HG03045 (cell line): Measurements from ENCODE around the gene FBLN2.
"Not testable (repeated sequence)": the region's sequence is repeated elsewhere in the genome, so short reads cannot be mapped to it uniquely, and the experiment has no call there.

Experiments
- ATAC-seq: cut with Tn5 transposase; IDR thresholded peaks from one replicate; pipeline ENCODE4 v1.9.1; 2021; ENCODE audit warnings: mild to moderate bottlenecking, moderate library complexity; ENCODE audit not compliant: unreplicated experiment

Gene FBLN2

DNA sequence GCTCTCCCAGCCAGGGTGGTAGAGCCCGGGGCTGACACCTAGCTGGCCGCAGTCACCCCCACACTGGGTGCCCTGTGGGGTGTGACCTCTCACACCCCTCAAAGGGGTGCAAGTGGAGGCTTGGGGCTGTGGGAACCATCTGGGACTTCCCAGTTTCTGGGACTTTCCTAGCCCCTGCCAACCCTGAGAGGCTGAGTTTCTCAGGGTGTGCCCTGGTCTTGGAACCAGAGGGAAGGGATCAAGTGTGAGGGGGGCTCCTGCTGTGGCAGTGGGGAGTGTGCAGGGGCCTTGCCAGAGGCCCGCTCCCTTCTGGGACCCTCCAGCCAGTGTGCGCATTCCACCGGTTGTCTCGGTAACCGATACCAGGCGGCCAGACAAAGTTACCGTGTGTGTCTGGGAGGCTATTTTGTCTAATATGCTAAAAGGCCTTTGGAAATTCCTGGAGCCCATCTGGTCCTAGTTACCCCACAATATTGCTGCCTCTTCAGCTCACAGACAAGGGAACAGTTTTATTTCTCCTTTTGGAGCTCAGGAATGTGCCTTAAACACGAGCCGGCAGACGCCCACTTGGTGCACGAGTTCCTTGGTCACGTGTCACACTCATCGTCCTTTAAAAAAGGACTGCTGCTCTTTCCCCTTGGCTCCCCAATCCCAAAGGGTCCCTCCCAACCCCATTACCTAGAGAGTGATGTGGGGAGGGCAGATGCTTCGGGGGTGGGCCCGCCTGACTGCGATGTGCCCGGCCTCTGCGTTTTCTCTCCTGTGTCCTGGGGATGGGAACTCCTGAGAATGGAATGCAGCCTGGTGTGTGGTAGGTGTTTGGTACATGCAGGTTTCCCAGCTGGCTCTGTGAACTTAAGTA, 35.6 kb upstream of the FBLN2 start:
- ATAC-seq, result no peak

- no peak for ATAC-seq
These were observed 34.9 kb upstream of the FBLN2 start for GRCh38 chr3:13513913-13514517.

DNA sequence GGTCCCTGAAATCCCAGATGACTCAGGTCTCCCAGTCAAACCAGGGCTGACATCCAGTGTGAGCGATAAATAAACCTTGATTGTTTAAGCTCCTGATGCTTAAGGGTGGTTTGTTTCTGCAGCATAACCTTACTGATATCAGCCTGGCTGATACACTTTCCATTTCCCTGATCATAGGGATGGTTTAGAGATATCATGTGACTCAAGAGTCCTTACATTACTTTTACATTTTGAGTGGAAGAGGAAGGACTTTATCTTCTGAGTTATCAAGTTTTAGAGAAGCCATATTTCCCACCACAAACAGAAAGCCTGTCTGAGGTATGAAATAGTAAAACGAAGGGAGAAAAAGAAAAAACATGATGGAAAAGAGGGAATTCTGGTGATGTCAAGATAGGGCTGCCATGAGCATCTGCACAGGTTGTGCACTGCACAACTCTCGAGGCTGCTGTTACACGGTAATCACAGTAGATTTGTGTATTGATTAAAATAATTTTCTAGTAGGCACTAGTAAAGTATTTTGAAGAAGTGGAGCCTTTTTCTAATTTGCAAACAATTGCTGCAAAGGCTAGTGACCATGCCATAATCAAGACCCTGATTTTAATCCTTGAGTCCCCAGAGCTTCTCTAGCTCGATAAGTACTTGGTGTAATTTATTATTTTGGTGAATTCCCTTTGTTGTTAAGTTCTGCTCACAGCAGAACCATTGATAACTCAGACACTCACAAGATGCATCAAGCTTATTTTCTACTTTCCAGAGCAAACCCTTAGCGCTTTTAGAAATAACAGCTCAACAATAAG, 34.1 kb upstream of the FBLN2 start:
- ATAC-seq, result no peak

DNA sequence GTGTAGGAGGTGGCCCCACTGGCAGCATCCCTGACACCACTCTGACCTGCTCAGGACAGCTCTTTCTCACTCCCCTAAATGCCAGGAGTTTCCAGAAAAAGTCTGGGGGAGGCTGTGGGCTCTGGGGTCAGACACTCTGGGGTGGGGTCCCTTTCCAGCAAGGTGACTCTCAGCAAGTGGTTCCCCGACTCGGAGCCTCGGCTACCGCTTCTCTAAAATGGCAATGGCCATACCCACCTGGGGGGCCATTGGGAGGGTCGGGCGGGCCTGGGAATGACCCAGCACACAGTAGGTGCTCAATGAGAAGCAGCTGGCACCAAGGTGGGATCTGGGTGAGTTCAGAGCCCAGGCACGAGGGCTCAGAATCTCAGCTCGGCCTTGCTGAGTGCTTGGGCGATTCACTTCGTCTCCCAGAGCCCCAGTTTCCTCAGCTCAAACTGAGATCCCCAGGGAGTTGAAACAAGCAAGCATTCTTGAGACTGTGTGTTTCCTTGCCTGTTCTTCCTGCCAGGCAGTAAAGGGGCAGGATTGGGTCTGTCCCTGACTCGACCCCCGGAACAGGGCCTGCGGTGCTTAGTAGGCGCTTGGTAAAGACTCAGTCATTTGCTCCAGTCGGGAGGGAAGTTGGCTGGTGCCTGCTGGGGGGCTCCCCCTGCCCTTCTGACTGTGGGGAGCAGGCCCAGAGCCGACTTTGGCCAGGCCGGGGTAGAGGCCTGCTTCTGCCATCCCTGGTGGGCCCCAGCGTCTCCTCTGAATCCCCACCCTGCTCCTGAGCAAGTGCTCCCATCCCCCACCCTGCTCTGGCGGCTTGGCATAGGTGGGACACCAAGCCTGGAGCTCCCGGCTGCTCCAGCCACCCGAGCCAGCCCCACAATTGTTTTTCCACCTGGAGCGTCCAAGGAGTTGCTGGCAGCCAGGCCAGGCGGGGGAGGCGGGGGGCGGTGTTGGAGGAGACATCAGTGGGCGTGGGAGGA, 32.9 kb upstream of the FBLN2 start:
- ATAC-seq, result no peak

GRCh38 chr3:13516760-13517135, 32.2 kb upstream of the FBLN2 start:
- ATAC-seq, result no peak

DNA sequence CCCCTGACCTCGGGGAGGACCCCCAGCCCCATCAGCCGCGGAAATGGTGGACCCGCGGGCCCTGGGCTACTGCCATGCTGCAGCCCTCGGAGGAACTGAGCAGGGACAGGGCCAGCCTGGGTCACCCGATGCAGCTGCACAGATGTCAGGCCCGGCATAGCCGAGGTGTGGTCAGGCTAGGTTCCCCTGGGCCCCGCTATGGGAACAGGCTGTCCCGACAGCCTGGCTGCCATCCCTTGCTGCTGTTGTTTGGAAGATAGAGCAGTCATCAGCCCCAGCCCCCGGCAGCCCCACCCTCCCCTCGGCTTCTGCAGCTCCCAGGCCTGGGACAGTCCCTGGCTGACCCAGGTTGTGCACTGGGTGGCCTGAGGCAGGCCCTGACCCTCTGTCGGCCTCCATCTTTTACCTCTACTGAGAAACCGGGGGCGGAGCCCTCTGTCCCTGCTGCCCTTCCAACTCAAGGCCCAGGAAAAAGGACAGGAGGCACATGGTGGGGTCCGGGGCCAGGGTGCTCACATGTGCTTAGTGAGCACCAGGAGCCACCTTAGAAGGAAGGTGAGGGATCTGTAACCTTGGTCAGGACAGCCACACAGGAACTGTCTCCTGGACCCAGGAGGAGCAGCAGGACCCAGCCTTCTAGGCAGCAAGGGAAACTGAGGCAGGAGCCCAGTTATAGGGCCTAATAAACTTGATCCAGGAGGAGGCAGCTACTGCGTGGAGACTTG, 31.5 kb upstream of the FBLN2 start:
- no peak for ATAC-seq

GRCh38 chr3:13518516-13518953, 30.4 kb upstream of the FBLN2 start:
- ATAC-seq, result no peak

GRCh38 chr3:13519006-13519791, 29.7 kb upstream of the FBLN2 start:
- ATAC-seq, result no peak

DNA sequence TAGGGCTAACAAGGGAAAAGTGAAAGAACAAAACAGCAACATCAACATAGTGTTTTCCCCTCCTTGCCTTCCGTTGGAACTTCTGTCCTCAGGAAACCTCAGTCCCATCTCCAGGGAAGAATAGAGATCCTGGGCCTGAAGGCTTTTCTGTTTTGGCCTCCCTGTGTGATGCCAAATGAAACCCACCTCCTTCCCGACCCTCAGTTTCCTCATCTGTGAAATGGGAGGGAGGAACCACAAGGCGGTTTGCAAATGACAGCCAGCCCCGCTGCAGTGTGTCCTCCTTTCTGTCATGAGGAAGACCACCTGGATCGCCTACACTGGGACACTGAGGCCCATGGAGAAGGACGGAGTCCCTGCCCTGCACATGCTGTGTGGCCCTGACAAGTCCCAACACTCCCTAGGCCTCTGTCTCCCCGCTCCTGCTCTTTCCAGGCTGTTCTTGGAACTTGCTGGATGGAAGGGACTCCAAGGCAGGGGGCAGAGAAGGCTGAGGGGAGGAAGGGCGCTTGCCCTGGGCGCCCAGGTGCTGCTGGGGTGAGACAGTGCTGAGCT, 28.5 kb upstream of the FBLN2 start:
- no peak for ATAC-seq

- no peak for ATAC-seq
These were observed 27.6 kb upstream of the FBLN2 start for GRCh38 chr3:13521309-13521708.

DNA sequence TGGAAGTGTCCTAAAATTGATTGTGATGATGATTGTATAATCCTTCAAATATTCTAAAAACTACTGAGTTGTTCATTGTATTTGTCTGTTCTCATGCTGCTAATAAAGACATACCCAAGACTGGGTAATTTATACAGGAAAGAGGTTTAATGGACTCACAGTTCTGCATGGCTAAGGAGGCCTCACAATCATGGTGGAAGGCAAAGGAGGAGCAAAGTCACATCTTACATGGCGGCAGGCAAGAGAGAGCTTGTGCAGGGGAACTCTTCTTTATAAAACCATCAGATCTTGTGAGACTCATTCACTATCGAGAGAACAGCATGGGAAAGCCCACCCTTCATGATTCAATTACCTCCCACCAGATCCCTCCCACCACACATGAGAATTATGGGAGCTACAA, 27.2 kb upstream of the FBLN2 start:
- not testable (repeated sequence) for ATAC-seq

GRCh38 chr3:13522236-13522635, 26.7 kb upstream of the FBLN2 start:
- no peak for ATAC-seq

- no peak for ATAC-seq
These were observed 23.8 kb upstream of the FBLN2 start for GRCh38 chr3:13524979-13525669.

DNA sequence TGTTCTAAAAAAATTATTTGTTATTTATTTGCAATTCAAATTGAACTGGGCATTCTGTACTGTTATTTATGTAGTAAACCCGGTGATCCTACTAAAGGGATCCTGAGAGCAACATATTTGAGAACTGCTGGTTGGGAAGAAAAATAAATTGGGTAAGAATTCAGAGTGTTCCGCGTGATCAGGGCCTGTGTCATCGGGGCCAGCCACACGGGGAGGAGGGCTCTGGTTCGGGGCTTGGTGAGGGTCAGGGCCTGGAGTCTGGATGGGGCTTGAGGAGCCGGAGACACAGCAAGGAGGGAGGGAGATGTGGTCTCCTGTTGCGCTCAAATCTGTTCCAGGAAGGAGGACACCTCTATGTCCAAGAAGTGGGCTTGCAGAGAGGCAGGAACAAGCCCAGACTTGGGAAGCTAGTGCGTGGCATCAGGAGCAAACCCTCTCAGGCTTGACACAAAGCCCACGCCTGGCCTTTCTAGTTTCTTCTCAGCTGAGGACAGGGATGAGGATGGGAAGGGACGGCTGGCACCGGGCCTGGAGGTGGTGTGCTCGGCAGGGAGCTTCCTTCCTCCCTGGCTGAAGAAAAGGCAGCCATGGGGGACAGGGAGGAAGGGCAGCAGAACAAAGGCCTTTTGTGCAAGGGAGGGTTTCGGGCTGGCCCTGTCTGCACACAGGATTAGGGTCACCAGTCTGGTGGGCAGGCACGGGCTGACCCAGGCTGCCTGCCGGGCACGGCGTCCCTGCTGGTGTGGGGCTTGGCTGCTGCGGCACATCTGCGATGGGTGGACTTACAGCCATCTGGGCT, 22.9 kb upstream of the FBLN2 start:
- ATAC-seq, result no peak

DNA sequence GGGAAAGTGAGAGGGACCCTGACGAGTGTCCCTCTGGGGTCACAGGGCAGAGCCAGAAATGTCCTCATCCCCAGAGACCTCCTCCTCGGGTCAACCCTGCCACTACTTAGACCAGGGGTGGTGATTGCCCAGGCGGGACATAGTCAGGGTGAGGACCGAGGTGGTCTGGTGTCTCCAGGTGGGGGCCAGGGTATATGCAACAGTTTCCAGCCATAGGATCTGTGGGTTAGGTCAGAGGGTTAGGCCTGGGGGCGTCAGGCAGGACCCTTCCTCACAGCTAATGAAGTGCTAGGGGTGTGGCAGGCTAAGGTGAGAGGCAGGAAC, 22.3 kb upstream of the FBLN2 start:
- no peak for ATAC-seq

- no peak for ATAC-seq
These were observed 20.6 kb upstream of the FBLN2 start for GRCh38 chr3:13528217-13528867.
